Fibroblast of skin of left biceps (primary cell): ENCODE results near the gene PCDH9.

ENCODE experiments used
- DNase-seq, 2 experiments: peaks; one replicate each; pipeline ENCODE4 v3.0.0-alpha.2; 2013; ENCODE audit warnings: low read depth in 2 of 2

The PCDH9 gene

DNA sequence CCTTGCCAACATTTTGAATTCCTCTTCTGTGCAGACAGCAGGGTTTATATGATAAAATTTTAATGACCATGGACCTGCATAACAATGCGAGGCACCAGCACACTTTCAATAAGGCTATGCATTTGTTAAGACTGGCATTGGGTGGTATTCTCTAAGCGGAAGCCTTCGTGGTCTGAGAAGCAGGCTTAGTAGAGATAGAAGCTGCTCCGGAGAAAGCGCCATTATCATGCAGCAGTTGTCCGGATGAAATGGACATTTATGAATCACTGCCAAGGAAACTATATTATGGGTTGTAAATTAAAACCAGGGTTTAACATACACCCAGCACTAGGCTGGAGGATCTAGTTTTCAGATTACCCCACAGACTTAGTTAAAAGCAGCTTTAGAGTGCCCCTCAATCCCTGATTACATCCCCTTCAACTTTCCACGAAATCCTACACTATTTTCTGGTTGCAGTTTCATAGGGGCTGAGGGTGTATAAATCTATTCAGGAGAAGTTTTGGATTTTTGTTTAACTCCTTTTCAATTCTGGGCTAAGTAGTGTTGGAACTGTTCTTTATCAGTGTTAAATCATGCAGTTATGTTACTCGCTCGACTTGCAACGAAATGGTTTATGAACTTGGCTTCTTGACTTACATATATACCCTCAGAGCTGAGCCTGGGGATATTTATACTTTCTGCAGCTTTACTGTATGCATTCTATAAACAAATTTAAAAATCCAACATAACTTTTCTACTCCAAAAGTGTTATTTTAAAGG is 193.3 kb downstream of the PCDH9 start:
- DNase-seq, result no peak

DNA sequence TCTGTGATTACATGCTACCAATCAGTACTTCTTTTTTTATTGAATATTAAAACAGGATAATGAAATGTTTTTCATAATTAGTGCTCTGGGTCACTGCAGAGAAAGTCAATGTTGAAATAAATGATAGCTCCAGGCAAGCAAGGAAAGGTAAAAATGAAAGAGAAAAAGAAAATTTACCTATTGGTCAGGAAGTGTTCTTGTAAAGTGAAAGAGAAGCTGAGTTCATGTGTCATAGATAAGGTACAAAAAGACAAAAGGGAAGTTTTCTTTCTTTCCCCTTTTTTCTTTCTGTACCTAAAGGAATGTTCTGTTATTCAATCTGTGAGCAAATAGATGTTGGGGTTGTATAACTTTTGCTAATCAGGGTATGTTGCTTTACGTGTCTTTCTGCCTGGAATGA is 197.0 kb downstream of the PCDH9 start:
- DNase-seq, result no peak

DNA sequence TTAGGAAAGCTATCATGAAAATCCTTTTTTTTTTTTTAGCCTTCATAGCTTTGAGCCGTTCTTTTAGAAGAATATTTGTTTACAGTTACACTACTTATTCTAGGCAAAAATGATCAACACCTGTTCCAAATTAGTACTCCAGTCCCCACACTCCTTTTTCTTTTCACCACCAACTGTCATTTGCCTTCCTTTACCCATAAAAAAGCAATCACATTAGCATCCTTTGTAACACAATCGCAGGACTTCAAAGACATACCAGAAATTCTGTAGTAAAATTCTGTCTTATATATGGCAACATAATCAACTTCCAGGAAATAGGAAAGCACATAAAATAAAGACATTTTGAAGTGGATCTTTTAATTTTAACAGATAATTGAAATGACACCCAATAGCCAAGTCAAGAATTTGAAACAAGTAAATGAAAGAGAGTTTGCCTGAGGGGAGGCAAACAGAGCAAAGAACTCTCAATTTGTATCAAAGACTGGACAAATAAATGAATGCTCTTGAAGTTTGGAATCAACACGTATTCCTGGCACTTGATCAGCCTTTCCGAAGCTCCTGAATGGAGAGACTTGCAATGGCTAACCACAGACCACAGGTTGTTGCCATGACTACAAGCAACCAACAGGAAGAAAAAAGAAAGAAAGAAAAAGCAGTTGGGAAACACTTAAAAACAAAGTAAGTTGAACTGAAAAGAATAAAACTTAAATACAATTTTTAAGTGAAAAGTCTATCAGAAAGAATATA is 206.8 kb downstream of the PCDH9 start:
- peak; percentile 54 to 62 for DNase-seq

DNA sequence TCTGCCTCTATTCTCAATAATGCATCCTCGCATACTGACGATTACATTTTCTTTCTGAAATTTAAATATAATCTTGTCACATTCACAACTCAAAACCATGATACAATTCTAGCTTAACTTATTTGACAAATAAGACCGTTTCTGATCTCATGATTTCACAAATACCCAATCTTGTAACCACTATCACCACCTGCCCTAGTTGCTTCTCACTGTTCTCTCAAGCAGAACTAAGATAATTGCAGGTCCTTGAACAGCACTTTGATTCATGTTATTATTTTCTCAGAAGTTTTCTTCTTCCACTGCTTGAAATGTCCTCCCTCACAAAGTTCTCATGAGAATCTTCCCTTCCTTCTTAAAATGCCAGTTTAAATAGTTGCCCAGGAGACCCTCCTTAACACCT is 211.4 kb downstream of the PCDH9 start:
- DNase-seq, result no peak

DNA sequence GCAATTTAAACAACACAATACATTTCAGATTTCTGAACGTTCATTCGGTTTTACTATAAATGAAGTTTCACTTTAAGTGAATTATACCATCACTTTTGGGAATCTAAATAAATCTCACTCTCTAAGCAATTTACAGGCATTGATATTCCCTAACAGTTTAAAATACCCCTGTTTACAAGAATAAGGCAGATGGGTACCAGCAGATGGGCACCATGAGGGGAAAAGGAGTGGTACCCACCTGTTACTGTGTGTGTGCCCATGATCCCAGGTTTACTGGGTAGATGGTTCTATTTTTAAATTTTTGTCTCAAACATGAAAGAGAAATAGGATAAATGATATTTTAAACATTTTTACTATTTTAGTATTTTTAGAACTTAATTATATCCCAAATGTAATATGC is 212.9 kb downstream of the PCDH9 start:
- no peak for DNase-seq

DNA sequence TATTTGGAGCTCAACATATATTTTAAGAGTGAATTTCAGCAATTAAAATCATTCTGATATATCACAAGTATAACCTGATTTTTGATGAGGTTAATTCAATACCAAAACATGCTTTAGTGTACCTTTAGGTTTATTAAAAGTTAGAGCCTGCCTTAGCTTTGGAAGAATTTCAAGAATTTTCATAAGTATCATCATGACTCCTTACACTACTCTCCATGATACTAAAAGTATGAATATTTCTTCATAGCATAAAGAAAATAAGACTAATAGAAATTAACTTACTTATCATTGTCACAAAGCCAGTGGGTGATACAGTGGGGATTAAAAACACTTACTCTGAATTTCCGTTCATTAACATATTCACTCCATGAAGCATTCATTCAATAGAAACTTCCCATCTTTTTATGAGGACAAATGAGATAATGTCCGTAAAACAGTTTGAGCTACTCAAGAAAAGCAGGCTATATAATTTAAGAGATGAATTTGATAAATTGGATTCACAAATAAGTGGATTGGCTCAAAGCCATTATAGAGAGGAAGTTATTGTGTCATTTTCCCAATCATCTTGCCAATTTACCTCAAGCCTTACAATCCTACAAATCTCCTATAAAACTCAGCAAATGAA is 214.0 kb downstream of the PCDH9 start:
- DNase-seq, result no peak

DNA sequence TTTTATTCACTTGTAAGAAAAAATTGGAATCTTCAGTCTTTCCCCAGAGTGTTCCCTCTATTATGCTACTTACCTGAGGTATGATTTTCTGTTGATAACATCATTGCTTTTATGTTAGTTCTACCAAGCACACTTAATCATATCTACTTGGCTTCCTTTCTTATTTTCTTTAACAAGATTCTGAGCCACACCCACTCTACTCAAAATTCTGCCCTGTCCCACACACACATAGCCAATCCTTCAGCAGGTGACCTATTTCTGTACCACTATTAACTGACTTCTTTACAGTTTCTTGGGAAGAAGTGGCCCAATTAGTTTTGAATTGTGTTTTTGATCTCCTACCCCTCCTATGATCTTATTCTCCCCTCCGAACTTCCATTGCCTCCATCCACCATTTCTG is 215.7 kb downstream of the PCDH9 start:
- DNase-seq, result no peak

DNA sequence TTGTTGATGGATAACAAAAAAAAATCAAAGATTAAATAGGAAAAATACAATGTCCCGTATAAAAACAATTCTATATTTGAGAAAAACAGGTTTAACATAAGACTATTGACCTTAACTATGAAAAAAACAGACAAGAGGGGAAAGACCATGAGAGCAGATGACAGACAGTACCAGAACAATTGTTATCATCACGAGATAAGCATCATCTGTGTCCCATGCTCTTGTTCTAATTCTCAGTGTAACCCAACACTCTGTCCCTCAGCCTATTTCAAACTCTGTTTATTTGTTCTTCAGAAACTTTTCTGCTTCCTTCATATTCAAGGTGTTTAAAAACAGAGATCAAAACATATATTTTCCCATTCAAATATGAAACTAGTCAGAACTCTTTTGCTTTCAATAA is 216.4 kb downstream of the PCDH9 start:
- no peak for DNase-seq

DNA sequence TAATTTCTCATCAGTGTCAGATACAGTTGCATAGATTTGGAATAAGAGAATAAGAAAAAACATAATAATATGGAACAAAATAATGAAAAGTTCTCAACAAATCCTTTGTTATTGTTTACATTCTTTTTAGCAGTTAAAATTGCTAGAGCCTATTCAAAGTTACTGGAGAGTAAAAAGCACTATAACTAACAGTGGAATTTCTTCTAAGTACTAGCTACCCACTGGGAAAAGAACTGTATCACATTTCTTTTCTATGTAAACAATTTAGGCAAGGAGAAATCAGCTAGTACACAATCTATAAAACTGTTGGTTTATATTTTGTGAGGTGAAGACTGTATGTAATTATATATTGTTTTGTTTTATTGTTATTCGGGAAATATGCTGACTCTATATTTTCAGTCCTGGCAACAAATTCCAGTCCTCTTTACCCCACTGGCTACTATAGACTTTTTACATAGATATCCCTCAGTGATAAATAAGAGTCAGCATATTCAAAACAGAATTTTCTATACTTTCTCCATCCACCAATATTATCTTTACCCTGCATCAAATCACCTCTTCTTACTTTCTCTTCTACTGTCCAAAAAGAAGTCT is 222.0 kb downstream of the PCDH9 start:
- no peak for DNase-seq

DNA sequence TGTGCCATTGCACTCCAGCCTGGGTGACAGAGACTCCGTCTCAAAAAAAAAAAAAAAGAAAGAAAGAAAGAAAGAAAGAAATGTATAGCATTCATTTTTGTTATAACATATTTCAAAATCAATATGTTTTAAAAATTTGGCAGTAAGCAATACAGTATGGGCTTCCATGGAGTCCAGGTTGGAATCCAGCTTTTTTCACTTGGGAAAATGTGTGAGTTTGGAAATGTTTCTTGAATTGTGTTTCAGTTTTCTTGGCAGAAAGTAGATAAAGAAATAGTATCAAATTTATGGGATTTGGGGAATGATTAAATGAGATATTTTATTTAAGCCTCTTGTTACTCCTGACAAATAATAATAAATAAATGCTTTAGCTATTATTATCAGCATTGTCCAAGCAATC is 225.6 kb downstream of the PCDH9 start:
- no peak for DNase-seq

DNA sequence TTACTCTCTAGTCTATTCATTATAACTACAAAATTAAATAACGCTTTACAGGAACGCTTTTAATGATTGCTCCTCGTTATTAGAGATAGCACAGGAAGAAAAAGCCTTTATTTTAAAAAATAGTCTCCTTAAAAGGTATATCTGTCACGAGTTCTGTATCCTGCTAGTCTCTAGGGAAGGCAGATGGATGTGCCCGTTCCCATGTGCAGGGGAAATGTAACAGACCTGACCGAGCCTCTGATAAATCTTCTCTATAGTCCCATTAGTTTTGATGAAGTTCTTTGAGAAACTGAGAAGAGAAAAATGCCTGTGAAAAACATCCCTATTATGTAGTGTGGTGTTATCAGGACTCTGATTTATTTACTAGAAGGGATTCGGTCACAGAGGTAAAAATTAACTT is 226.4 kb downstream of the PCDH9 start:
- DNase-seq, result no peak

DNA sequence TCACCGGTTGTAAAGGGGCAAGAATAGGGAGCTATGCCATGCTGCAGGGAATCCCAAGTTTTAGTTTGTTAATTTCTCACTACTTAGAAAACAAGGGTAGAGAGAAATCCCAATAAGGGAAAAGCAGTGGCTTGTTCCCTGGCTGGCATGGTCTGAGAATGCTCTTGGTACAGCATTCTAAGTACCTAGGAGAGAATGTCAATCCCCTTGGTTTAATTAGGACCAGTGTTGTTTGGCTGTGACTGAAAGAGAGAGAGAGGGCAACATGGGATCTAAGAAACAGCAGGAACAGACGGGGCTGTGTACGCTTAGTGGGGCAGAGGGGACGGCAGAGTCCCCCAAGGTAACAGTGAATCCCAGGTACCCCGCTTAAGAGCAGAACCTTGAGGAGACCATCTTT is 228.8 kb downstream of the PCDH9 start:
- no peak for DNase-seq

DNA sequence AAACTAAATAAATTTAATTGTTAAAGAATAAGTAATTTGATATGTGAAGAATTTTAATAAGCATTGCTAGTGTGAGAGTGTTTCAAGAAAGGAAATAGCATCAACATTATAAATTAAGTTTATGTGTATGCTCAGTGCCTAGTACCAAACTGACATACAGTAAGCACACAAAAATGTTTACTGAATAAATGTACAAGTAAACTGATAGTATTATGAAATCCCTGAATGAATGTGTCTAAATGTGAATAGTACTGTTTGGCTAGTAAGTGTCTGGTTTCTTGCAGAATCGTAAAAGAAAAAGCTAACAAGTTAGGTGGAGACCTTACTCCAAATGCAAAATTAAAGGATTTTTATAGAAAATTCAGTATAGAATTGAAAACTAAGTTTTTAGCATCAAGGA is 233.6 kb downstream of the PCDH9 start:
- DNase-seq, result no peak

DNA sequence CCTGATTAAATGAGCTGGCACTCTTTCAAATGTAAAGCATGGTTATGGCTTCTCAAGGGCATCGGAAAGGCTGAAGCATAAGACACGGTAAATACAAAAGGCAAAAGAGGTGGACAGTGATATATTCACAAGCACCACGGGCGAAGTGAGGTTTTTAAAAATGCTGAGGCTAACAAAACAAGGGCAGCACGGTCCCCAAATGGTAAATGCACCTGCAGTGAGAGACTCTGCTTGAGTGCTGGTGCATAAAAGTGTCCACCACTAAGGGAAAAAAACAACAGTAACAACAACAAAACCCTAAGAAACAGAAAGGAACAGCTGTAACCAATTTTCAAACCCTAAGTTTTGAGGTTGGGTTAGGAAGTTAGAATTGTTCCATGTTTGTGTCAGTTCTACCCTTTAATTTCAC is 234.9 kb downstream of the PCDH9 start:
- DNase-seq, result no peak

DNA sequence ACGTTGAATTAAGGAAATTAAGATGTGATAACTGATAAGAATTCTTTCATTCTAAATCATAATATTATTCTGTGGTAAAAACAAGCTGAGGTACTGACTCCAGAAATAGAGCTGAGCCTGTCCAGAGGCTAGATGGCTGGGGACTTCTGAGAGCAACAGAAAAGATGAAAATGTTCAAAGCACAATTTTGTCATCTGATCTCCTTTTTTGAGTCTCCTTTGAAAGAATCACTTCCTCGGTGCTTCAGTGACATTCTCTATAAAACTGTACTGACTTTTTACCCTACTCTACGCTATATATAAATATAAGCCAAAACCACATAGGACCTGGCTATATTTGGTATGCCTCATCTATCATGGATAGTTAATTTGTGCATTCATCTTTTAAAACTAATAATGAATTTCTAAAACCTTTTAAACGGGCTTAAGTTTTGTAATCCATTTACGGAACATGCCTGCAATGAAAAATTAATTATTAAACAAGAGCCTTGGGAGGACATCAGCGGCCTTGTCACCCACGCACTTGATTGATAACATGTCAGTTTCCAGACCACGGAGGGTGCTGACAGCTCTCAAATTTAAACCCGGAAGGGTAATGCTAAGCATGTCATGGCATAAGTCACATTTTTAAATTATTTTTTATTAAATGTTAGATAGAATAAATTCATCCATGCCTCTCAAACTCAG is 235.5 kb downstream of the PCDH9 start:
- DNase-seq, result no peak

DNA sequence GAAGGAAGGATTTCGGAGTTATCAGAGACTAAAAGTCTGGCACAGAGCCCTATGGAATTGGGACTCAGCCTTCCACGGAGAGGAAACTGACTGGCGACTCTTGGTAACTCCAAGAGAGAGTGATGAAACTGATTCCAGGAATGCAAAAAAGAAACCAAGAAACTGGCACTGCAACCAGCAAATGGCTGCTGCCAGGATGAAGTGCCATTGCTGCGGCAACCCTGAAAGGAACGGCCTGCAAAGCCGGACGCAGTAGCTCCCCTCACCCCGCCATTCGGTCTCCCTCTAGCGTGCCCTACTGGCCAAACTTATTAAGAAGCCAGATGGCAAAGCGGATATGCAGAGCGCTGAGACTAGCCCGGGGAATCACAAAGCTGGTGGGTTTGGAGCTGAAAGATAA is 236.0 kb downstream of the PCDH9 start:
- DNase-seq, result peak; percentile 8 to 14

DNA sequence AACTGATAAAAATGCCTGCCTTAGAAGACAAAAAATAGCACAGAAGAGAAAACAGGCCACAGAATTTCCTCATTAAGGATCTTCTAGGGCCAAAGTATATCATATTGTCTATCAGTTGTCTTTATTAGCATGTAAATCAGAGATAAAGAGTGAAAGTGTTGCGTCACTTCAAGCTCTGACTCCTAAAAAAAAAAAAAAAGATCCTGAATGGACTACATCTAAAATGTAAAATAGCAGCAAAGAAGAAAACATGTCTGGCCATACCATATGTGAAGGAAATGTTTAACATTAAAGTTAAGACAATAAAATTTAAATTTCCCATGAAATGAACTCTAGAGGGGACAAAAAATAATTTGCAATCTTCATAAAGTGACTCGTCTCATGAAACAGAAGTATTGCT is 237.4 kb downstream of the PCDH9 start:
- no peak for DNase-seq

DNA sequence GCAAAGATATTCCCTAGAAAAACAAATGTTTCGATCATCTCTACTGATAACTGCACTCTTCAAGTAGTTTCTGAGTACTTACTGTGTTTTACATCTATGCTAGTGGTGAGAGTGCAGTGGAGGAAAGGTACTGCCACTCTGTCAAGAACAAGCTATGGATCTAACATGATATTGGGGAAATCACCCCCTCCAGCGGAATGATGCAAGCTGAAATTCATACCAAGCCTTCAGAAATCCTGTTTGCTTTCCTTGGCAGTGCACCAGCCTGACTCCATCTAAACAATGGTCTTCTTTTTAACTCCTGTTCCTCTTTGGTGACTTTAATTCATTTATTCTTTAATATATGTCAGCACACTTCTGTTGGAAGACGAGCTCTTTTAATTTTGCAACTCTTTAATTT is 238.0 kb downstream of the PCDH9 start:
- no peak for DNase-seq

DNA sequence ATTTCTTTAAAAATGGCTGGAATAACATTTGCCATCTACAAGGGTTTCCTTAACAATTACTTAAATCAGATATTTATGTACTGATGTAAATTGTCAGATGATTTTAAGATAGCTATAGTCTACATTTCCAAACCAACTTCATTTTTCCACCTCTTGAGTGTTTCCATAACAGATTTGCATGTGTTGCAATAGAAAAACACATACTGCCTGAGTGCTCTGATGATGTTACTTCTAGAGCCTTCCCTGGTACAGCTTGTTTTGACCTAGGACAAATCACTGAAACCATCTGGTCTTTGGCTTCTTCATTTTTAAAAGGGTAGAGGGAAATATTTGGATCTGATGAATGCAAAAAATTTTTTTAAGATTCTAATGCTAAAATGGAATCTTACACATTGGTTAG is 245.9 kb downstream of the PCDH9 start:
- DNase-seq, result no peak

DNA sequence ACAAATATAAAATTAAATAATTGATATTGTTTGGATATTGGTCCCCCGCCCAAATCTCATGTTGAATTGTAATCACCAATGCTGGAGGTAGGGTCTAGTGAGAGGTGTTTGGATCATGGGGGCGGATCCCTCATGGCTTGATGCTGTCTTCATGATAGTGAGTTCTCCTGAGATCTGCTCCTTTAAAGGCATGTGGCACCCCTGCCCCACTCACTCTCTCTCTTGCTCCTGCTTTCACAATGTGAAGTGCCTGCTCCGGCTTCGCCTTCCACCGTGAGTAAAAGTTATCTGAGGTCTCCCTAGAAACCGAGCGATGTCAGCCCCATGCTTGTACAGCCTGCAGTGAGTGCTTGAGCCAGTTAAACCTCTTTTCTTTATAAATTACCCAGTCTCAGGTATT is 248.2 kb downstream of the PCDH9 start:
- DNase-seq, result no peak

DNA sequence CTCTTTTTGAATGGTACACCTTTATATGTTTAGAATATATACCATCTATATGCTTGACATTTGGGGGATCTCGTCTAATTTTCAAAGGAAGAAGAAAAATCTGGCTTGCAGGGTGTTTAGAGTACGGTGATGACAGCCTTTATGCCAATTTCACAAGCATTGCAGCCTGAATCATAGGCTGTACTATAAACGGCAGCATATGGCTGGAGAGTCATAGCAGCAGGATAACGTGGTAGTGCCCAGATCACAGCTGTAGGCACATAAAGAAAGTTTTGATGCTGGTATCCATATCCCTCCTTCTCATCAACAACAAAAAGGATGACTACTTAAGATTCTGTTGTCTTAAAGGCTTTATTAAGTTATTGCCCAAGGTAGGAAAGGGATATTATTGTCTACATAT is 253.0 kb downstream of the PCDH9 start:
- no peak for DNase-seq

DNA sequence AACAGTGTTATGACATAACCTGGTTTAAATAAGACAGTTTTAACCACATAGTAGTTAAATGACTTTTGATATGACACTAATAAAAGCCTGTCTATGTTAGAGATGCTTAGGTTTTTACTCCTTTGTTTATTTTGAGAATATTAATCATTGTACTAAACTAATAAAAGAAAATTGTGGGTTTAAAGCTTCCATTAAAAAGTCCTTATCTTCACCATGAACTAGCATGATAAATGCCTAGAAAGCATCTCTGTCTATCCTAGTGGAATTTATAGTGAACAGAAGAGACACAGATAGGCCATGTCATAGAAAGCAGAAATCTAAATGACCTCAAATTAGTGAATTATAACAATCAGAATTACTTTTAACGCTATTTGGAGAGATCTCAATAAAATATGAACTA is 255.2 kb downstream of the PCDH9 start:
- DNase-seq, result no peak
